GM12865 (cell line): Measurements from ENCODE around the gene ARHGAP6.

Experiments
- DNase-seq: peaks from one replicate; pipeline ENCODE4 v3.0.0; 2010; ENCODE audit warnings: low read depth
- H3K4me3 ChIP-seq: 2 replicates; pipeline ENCODE4 v1.5.1; 2011; ENCODE audit warnings: mild to moderate bottlenecking, low read depth, low read length, control low read depth
- CTCF ChIP-seq: IDR thresholded peaks from 2 replicates; pipeline ENCODE4 v1.5.1; 2011; ENCODE audit warnings: low read length, control low read depth, low read depth, inconsistent platforms; ENCODE audit not compliant: insufficient read depth; ENCODE audit errors: missing control alignments

ARHGAP6 gene

GRCh38 chrX:11435568-11435967 lies 230.2 kb downstream of the ARHGAP6 start:
- TF ChIP-seq CTCF: no peak
- peak; percentile 25 for DNase-seq
- no peak overlapping the region for H3K4me3 ChIP-seq

- TF ChIP-seq CTCF: no peak
- DNase-seq: no peak
These were observed 231.1 kb downstream of the ARHGAP6 start for GRCh38 chrX:11434607-11435006.

GRCh38 chrX:11431786-11432185 lies 233.9 kb downstream of the ARHGAP6 start:
- no peak for TF ChIP-seq CTCF
- DNase-seq: no peak
- no peak overlapping the region for H3K4me3 ChIP-seq

More at GRCh38 chrX:11434607-11435006, 231.1 kb downstream of the ARHGAP6 start:
- no peak overlapping the region for H3K4me3 ChIP-seq

GRCh38 chrX:11430271-11430670 lies 235.4 kb downstream of the ARHGAP6 start:
- no peak overlapping the region for H3K4me3 ChIP-seq
- TF ChIP-seq CTCF: no peak
- no peak for DNase-seq

- no peak for TF ChIP-seq CTCF
- no peak overlapping the region for H3K4me3 ChIP-seq
These were observed 236.1 kb downstream of the ARHGAP6 start for GRCh38 chrX:11429538-11430085.

GRCh38 chrX:11427453-11428071 lies 238.2 kb downstream of the ARHGAP6 start:
- peak; percentile 40 for TF ChIP-seq CTCF
- peak; percentile 62 for DNase-seq
- peak overlapping the region; percentile 62 for H3K4me3 ChIP-seq

More at GRCh38 chrX:11429538-11430085, 236.1 kb downstream of the ARHGAP6 start:
- DNase-seq: peak; percentile 35
